Neuron (in vitro differentiated cells): ENCODE data around the gene EGFLAM.

Experiments used
- H2AFZ ChIP-seq: one replicate; pipeline ENCODE4 v1.6.1; 2013; ENCODE audit warnings: low read depth, mild to moderate bottlenecking, inconsistent platforms, low read length, moderate library complexity
- H3K27me3 ChIP-seq: one replicate; pipeline ENCODE4 v1.6.1; 2013; ENCODE audit warnings: low read length; ENCODE audit not compliant: insufficient read depth
- H3K36me3 ChIP-seq: one replicate; pipeline ENCODE4 v1.6.1; 2013; ENCODE audit warnings: low read length; ENCODE audit not compliant: insufficient read depth
- H3K4me1 ChIP-seq: one replicate; pipeline ENCODE4 v1.6.1; 2013; ENCODE audit warnings: low read length; ENCODE audit not compliant: insufficient read depth
- H3K4me3 ChIP-seq: 2 replicates; pipeline ENCODE4 v1.5.1; 2013; ENCODE audit warnings: mild to moderate bottlenecking, low read length, moderate library complexity
- H3K9me3 ChIP-seq: one replicate; pipeline ENCODE4 v1.6.1; 2013; ENCODE audit warnings: low read length

Gene EGFLAM

GRCh38 chr5:38249812-38250211, 8.5 kb upstream of the EGFLAM start:
- Histone ChIP-seq H2AFZ (no peak overlapping the region), H3K4me1 (no peaks in the 10 kb centered on the region), H3K36me3 (no peaks in the 10 kb centered on the region), H3K9me3 (no peaks in the 10 kb centered on the region), H3K4me3 (no peak overlapping the region), H3K27me3 (no peaks in the 10 kb centered on the region)

- H3K36me3 ChIP-seq: no peaks in the 10 kb centered on the region
- H2AFZ ChIP-seq: no peak overlapping the region
- H3K27me3 ChIP-seq: peaks cover 3% of the 10 kb centered on the region
- no peaks in the 10 kb centered on the region for H3K9me3 ChIP-seq
- no peaks in the 10 kb centered on the region for H3K4me1 ChIP-seq
- H3K4me3 ChIP-seq: no peak overlapping the region
These were observed 7.5 kb upstream of the EGFLAM start for GRCh38 chr5:38250763-38251448.

- H3K36me3 ChIP-seq: no peaks in the 10 kb centered on the region
- no peak overlapping the region for H2AFZ ChIP-seq
- H3K27me3 ChIP-seq: peaks cover 31% of the 10 kb centered on the region
- peaks cover 13% of the 10 kb centered on the region for H3K4me1 ChIP-seq
- H3K4me3 ChIP-seq: no peak overlapping the region
- no peaks in the 10 kb centered on the region for H3K9me3 ChIP-seq
These were observed 4.6 kb upstream of the EGFLAM start for GRCh38 chr5:38253759-38254158.

- Histone ChIP-seq H3K36me3 (no peaks in the 10 kb centered on the region), H3K27me3 (peaks cover 54% of the 10 kb centered on the region), H2AFZ (no peak overlapping the region), H3K4me1 (peaks cover 16% of the 10 kb centered on the region), H3K4me3 (no peak overlapping the region), H3K9me3 (no peaks in the 10 kb centered on the region)
These were observed 884 bp upstream of the EGFLAM start for GRCh38 chr5:38257308-38258041.

GRCh38 chr5:38258042-38258318, 379 bp upstream of the EGFLAM start:
- H3K27me3 ChIP-seq: peaks cover 54% of the 10 kb centered on the region

GRCh38 chr5:38259062-38259808, 876 bp downstream of the EGFLAM start:
- no peaks in the 10 kb centered on the region for H3K36me3 ChIP-seq
- no peaks in the 10 kb centered on the region for H3K9me3 ChIP-seq
- H3K4me3 ChIP-seq: peak overlapping the region; percentile 20
- H3K27me3 ChIP-seq: peaks cover 54% of the 10 kb centered on the region
- peaks cover 16% of the 10 kb centered on the region for H3K4me1 ChIP-seq
- H2AFZ ChIP-seq: peak overlapping the region; percentile 75

More at GRCh38 chr5:38258042-38258318, 379 bp upstream of the EGFLAM start:
- H3K4me3 ChIP-seq: peak overlapping the region; percentile 20
- H2AFZ ChIP-seq: peak overlapping the region; percentile 75
- no peaks in the 10 kb centered on the region for H3K36me3 ChIP-seq
- no peaks in the 10 kb centered on the region for H3K9me3 ChIP-seq
- peaks cover 16% of the 10 kb centered on the region for H3K4me1 ChIP-seq

GRCh38 chr5:38259809-38260160, 1.4 kb downstream of the EGFLAM start:
- H3K4me3 ChIP-seq: no peak overlapping the region
- H3K27me3 ChIP-seq: peaks cover 54% of the 10 kb centered on the region
- no peaks in the 10 kb centered on the region for H3K36me3 ChIP-seq
- H2AFZ ChIP-seq: no peak overlapping the region
- H3K9me3 ChIP-seq: no peaks in the 10 kb centered on the region
- H3K4me1 ChIP-seq: peaks cover 16% of the 10 kb centered on the region

GRCh38 chr5:38263983-38264382, 5.6 kb downstream of the EGFLAM start:
- peaks cover 2% of the 10 kb centered on the region for H3K4me1 ChIP-seq
- H3K4me3 ChIP-seq: no peak overlapping the region
- no peak overlapping the region for H2AFZ ChIP-seq
- peaks cover 22% of the 10 kb centered on the region for H3K27me3 ChIP-seq
- H3K36me3 ChIP-seq: no peaks in the 10 kb centered on the region
- H3K9me3 ChIP-seq: no peaks in the 10 kb centered on the region

GRCh38 chr5:38265546-38266179, 7.3 kb downstream of the EGFLAM start:
- H2AFZ ChIP-seq: no peak overlapping the region
- H3K27me3 ChIP-seq: peaks cover 10% of the 10 kb centered on the region
- no peaks in the 10 kb centered on the region for H3K36me3 ChIP-seq
- H3K4me1 ChIP-seq: no peaks in the 10 kb centered on the region
- no peak overlapping the region for H3K4me3 ChIP-seq
- no peaks in the 10 kb centered on the region for H3K9me3 ChIP-seq

- no peak overlapping the region for H3K4me3 ChIP-seq
- H3K4me1 ChIP-seq: no peaks in the 10 kb centered on the region
- H2AFZ ChIP-seq: no peak overlapping the region
- no peaks in the 10 kb centered on the region for H3K36me3 ChIP-seq
- H3K27me3 ChIP-seq: no peaks in the 10 kb centered on the region
- H3K9me3 ChIP-seq: no peaks in the 10 kb centered on the region
These were observed 9.0 kb downstream of the EGFLAM start for GRCh38 chr5:38267372-38267771.

- no peaks in the 10 kb centered on the region for H3K9me3 ChIP-seq
These were observed 15.3 kb downstream of the EGFLAM start for GRCh38 chr5:38273626-38274025.

GRCh38 chr5:38274370-38274769, 16.0 kb downstream of the EGFLAM start:
- Histone ChIP-seq H3K9me3 (no peaks in the 10 kb centered on the region), H3K27me3 (no peaks in the 10 kb centered on the region), H3K4me3 (no peak overlapping the region), H3K4me1 (no peaks in the 10 kb centered on the region), H2AFZ (no peak overlapping the region), H3K36me3 (no peaks in the 10 kb centered on the region)

More at GRCh38 chr5:38273626-38274025, 15.3 kb downstream of the EGFLAM start:
- H3K27me3 ChIP-seq: no peaks in the 10 kb centered on the region
- no peaks in the 10 kb centered on the region for H3K4me1 ChIP-seq
- no peak overlapping the region for H3K4me3 ChIP-seq
- no peaks in the 10 kb centered on the region for H3K36me3 ChIP-seq
- no peak overlapping the region for H2AFZ ChIP-seq

GRCh38 chr5:38284384-38284783, 26.0 kb downstream of the EGFLAM start:
- Histone ChIP-seq H3K36me3 (no peaks in the 10 kb centered on the region), H2AFZ (no peak overlapping the region), H3K4me1 (no peaks in the 10 kb centered on the region), H3K4me3 (no peak overlapping the region), H3K27me3 (no peaks in the 10 kb centered on the region), H3K9me3 (no peaks in the 10 kb centered on the region)
